SK-N-MC (cell line): Measurements from ENCODE around the gene UBE2U.

Experiments used
- DNase-seq: peaks from one replicate; pipeline ENCODE4 v3.0.0-alpha.2; 2011; ENCODE audit warnings: low read depth, low spot score
- H3K27ac ChIP-seq: fragments of 200-600 bp; sonication (generic); 2 replicates; pipeline ENCODE4 v1.5.1; 2016; ENCODE audit warnings: mixed run types
- H3K36me3 ChIP-seq: fragments of 200-600 bp; sonication (generic); 2 replicates; pipeline ENCODE4 v1.6.1; 2017; ENCODE audit warnings: antibody characterized with exemption, low read length, mixed read lengths; ENCODE audit not compliant: insufficient read depth
- H3K4me3 ChIP-seq: fragments of 200-600 bp; sonication (generic); 2 replicates; pipeline ENCODE4 v1.5.1; 2016
- H3K9ac ChIP-seq: fragments of 200-600 bp; sonication (generic); 2 replicates; pipeline ENCODE4 v1.8.0; 2017; ENCODE audit warnings: mixed run types, mixed read lengths; ENCODE audit not compliant: insufficient read length
- H3K9me3 ChIP-seq: fragments of 200-600 bp; sonication (generic); 2 replicates; pipeline ENCODE4 v1.6.1; 2017; ENCODE audit warnings: low read depth, mild to moderate bottlenecking, antibody characterized with exemption, low read length, moderate library complexity, mixed read lengths
- EZH2 ChIP-seq: fragments of 200-600 bp; sonication (generic); IDR thresholded peaks from one replicate; pipeline ENCODE4 v1.6.1; 2017; ENCODE audit warnings: antibody characterized with exemption
- FOXP2 ChIP-seq: optimal IDR thresholded peaks from 2 replicates; pipeline ENCODE3; 2011; ENCODE audit warnings: mild to moderate bottlenecking, moderate library complexity; ENCODE audit not compliant: insufficient read depth; ENCODE audit errors: extremely low read length, control extremely low read depth
- POLR2AphosphoS5 ChIP-seq: IDR thresholded peaks from 2 replicates; pipeline ENCODE4 v1.6.1; 2012; ENCODE audit warnings: mild to moderate bottlenecking, low read depth, low read length, borderline replicate concordance

The UBE2U gene

DNA sequence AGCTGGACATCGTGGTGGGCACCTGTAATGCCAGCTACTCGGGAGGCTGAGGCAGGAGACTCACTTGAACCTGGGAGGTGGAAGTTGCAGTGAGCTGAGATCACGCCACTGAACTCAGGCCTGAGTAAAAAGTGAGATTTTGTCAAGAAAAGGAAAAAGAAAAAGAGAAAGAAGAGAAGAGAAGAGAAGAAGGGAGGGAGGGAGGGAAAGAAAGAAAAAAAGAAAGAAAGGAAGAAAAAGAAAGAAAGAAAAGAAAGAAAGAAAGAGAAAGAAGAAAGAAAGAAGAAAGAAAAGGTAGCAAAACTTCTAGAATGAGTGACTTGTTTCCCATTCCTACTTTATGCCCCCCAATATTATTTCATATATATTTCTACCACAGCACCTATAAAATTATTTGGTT lies 98.8 kb downstream of the UBE2U start:
- Histone ChIP-seq H3K27ac (no peak overlapping the region), H3K9ac (no peak overlapping the region), H3K4me3 (no peak overlapping the region), H3K36me3 (no peaks in the 10 kb centered on the region), H3K9me3 (no peaks in the 10 kb centered on the region)
- no peak for TF ChIP-seq POLR2AphosphoS5
- no peak for TF ChIP-seq EZH2
- TF ChIP-seq FOXP2: no peak
- DNase-seq: no peak

GRCh38 chr1:64302971-64303370 lies 99.5 kb downstream of the UBE2U start:
- H3K36me3 ChIP-seq: no peaks in the 10 kb centered on the region

DNA sequence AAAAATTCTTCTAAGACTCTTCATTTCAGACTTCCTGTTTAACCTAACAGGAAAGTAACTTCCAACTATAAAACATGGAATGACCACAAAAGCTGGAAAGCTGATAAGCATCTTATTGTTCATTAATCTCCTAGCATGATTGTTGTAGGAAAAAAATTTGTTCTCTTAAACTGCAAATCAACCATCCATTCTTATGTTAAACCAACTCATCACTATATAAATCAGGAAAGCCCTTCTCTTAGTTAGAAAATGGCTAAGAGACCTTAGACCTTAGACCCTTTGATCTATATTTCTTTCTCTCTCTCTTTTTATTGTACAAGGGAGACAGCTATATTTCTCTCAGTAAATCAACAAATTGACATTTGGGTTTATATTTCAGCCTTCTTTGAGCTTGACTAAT lies 101.4 kb downstream of the UBE2U start:
- Histone ChIP-seq H3K9ac (no peak overlapping the region), H3K4me3 (no peak overlapping the region), H3K9me3 (no peaks in the 10 kb centered on the region), H3K27ac (no peak overlapping the region), H3K36me3 (no peaks in the 10 kb centered on the region)
- no peak for DNase-seq
- TF ChIP-seq FOXP2: no peak
- no peak for TF ChIP-seq EZH2
- TF ChIP-seq POLR2AphosphoS5: no peak

More at GRCh38 chr1:64302971-64303370, 99.5 kb downstream of the UBE2U start:
- Histone ChIP-seq H3K9ac (no peak overlapping the region), H3K4me3 (no peak overlapping the region), H3K9me3 (no peaks in the 10 kb centered on the region), H3K27ac (no peak overlapping the region)
- TF ChIP-seq FOXP2: no peak
- TF ChIP-seq EZH2: no peak
- TF ChIP-seq POLR2AphosphoS5: no peak
- no peak for DNase-seq

DNA sequence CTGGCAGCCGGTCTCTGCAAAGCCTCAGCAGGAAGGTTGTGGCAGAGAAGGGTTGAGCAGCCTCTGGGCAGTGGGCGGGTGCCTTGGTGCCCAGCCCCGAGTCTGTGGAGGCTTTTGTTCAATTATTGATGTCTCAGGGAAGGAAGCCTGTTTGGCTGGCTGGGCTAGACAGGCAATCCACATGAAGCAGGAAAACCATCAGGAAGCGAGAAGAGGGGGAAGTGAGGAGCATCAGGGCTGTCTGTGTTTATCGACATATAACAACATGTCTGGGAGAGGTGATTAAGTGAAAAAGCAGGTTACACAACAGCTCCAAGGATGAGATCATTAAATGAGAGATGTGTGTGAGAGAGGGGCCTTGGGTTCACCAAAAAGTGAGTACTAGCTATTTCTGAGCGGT lies 105.4 kb downstream of the UBE2U start:
- no peak overlapping the region for H3K9ac ChIP-seq
- H3K9me3 ChIP-seq: no peaks in the 10 kb centered on the region
- no peaks in the 10 kb centered on the region for H3K36me3 ChIP-seq
- no peak for DNase-seq
- no peak overlapping the region for H3K27ac ChIP-seq
- TF ChIP-seq EZH2 (no peak), POLR2AphosphoS5 (no peak), FOXP2 (no peak)
- no peak overlapping the region for H3K4me3 ChIP-seq

DNA sequence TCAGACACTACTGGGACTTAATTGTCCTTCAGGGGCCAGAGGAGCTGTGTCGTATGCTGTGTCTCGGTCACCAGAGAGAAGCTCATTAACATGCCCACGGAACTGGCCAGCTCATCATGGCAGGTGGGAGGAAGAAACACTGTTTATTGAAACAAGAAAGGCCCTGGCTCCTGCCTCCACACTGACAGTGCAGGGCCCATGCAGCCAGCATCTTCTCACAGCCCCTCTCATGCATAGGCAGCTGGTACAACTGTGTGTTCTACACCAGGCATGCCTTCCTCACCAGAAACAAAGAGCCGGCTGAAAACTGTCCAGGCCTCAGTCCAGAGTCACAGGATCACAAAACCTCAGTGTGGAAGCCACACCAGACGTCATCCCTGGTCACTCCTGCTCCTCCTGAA lies 106.0 kb downstream of the UBE2U start:
- Histone ChIP-seq H3K9ac (no peak overlapping the region), H3K4me3 (no peak overlapping the region), H3K9me3 (no peaks in the 10 kb centered on the region), H3K36me3 (no peaks in the 10 kb centered on the region), H3K27ac (no peak overlapping the region)
- no peak for DNase-seq
- no peak for TF ChIP-seq EZH2

DNA sequence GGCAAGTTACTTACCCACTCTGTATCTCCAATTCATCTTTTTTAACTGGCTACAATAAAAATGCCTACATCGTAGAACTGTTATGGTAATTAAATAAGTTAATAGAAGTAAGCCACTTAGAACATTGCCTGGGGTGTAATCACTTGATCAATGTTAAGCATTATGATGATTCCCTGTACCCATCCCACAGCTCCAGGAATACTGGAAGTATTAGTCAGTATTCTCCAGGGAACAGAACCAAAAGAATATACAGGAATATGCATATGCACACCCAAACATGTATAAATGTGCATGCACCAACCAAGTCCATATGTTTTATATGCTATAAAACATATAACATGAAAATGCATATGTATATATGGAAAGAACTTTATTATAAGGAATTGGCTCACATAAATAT lies 107.3 kb downstream of the UBE2U start:
- Histone ChIP-seq H3K9ac (no peak overlapping the region), H3K27ac (no peak overlapping the region), H3K9me3 (no peaks in the 10 kb centered on the region), H3K4me3 (no peak overlapping the region), H3K36me3 (no peaks in the 10 kb centered on the region)
- DNase-seq: no peak
- no peak for TF ChIP-seq FOXP2
- TF ChIP-seq POLR2AphosphoS5: no peak
- TF ChIP-seq EZH2: no peak

- Histone ChIP-seq H3K9ac (no peak overlapping the region), H3K27ac (no peak overlapping the region), H3K9me3 (no peaks in the 10 kb centered on the region), H3K4me3 (no peak overlapping the region), H3K36me3 (no peaks in the 10 kb centered on the region)
- DNase-seq: no peak
- TF ChIP-seq EZH2: no peak
- TF ChIP-seq FOXP2: no peak
- TF ChIP-seq POLR2AphosphoS5: no peak
Observed at GRCh38 chr1:64312431-64312830, 109.0 kb downstream of the UBE2U start.

DNA sequence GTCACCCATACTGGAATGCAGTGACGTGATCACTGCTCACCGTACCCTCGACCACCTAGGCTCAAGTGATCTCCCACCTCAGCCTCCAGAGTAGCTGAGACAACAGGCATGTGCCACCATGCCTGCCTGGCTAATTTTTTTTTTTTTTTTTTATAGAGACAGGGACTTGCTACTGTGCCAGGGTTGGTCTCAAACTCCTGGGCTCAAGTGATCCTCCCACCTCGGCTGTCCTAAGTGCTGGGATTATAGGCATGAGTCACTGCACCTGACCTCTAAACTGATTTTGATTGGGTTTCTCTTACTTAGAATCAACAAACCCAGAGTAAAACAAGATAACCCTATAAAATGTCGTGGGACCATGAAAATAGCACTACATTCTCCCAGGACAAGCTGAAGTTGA lies 112.0 kb downstream of the UBE2U start:
- H3K27ac ChIP-seq: no peak overlapping the region
- H3K9me3 ChIP-seq: no peaks in the 10 kb centered on the region
- no peak overlapping the region for H3K4me3 ChIP-seq
- H3K9ac ChIP-seq: no peak overlapping the region
- no peaks in the 10 kb centered on the region for H3K36me3 ChIP-seq
- DNase-seq: no peak
- TF ChIP-seq FOXP2: no peak
- no peak for TF ChIP-seq POLR2AphosphoS5
- no peak for TF ChIP-seq EZH2
